MM.1S (cell line): Measurements from ENCODE around the gene CCDC192.

Experiments
- CTCF ChIP-seq: fragments of 300-600 bp; sonication (generic); IDR thresholded peaks from 2 replicates; pipeline ENCODE4 v1.5.1; 2016; ENCODE audit warnings: antibody characterized with exemption, low read length, mixed read lengths
- EZH2 ChIP-seq: fragments of 300-600 bp; sonication (generic); optimal IDR thresholded peaks from 2 replicates; pipeline ENCODE3; 2017; ENCODE audit warnings: low read depth, mild to moderate bottlenecking, antibody characterized with exemption, low read length, mixed read lengths
- EZH2phosphoT487 ChIP-seq: fragments of 300-600 bp; sonication (generic); IDR thresholded peaks from 2 replicates; pipeline ENCODE4 v1.6.1; 2018; ENCODE audit warnings: antibody characterized with exemption, low read length

DNA sequence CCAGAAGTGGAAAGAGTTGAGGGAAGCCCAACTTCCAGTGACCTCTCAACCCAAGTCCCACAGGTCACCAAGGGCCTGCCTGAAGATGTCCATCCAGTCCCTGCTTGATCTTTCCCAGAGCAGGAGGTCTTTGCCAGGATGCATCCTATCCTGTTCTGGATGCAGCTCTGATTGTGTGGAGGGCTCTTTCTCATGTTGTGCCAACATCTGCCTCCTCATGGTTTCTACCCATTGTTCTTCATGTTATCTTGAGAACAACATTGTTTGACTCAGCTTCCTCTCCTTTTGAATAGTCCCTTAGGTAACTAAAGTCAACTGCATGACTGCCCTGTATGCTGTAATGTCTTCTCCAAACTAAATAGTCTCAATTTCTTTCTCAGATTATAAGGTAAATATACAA, 169.3 kb downstream of the CCDC192 start:
- TF ChIP-seq CTCF = no peak
- no peak for TF ChIP-seq EZH2
- TF ChIP-seq EZH2phosphoT487 = no peak
